Activated T-helper 17 cell treated with anti-CD3 and anti-CD28 coated beads, Interleukin-2, amount 50 U/mL, for 72 hours (primary cell): ENCODE data around the gene VSIG8. TPM values are rescaled to one million over a fixed set of nuclear protein-coding genes. Genes with fewer than 3 reads are reported as not detected.

Experiments used
- ATAC-seq: fragments of 150-1000 bp; cut with Tn5 transposase; replicated peaks from 2 replicates; pipeline ENCODE4 v1.10.0; 2021; ENCODE audit warnings: mild to moderate bottlenecking, moderate library complexity
- H3K27ac Mint-ChIP-seq: one replicate; pipeline ENCODE4 v1.8.0; 2022; ENCODE audit warnings: mixed read lengths
- H3K27me3 Mint-ChIP-seq: one replicate; pipeline ENCODE4 v1.8.0; 2022; ENCODE audit warnings: mixed read lengths
- H3K36me3 Mint-ChIP-seq: one replicate; pipeline ENCODE4 v1.8.0; 2022; ENCODE audit warnings: low read depth, mild to moderate bottlenecking, mixed read lengths
- H3K4me1 Mint-ChIP-seq: one replicate; pipeline ENCODE4 v1.8.0; 2022; ENCODE audit warnings: mixed read lengths
- H3K4me3 Mint-ChIP-seq: one replicate; pipeline ENCODE4 v1.8.0; 2022; ENCODE audit warnings: mild to moderate bottlenecking, mixed read lengths
- H3K9me3 Mint-ChIP-seq: one replicate; pipeline ENCODE4 v1.8.0; 2022; ENCODE audit warnings: mixed read lengths
- total RNA-seq, 2 donors: library from RNA; stranded (reverse); gene quantifications; one replicate each; pipeline ENCODE4 v1.2.3, GENCODE V29; 2022

VSIG8 gene
- total RNA-seq, 2 donors from 2014 or later = 0.26 TPM; not detected in 1

GRCh38 chr1:159838715-159839114 lies 23.7 kb downstream of the VSIG8 start:
- H3K27ac Mint-ChIP-seq = peak overlapping the region; percentile 55
- H3K4me1 Mint-ChIP-seq = peaks cover 6% of the 10 kb centered on the region
- H3K4me3 Mint-ChIP-seq = no peak overlapping the region
- H3K27me3 Mint-ChIP-seq = no peaks in the 10 kb centered on the region
- no peaks in the 10 kb centered on the region for H3K36me3 Mint-ChIP-seq
- ATAC-seq = peak; percentile 58
- H3K9me3 Mint-ChIP-seq = no peaks in the 10 kb centered on the region

- peaks cover 6% of the 10 kb centered on the region for H3K4me1 Mint-ChIP-seq
- no peak overlapping the region for H3K27ac Mint-ChIP-seq
- H3K4me3 Mint-ChIP-seq = no peak overlapping the region
- no peaks in the 10 kb centered on the region for H3K9me3 Mint-ChIP-seq
- no peaks in the 10 kb centered on the region for H3K36me3 Mint-ChIP-seq
- ATAC-seq = no peak
- H3K27me3 Mint-ChIP-seq = no peaks in the 10 kb centered on the region
Observed at GRCh38 chr1:159835862-159836525, 26.5 kb downstream of the VSIG8 start.

GRCh38 chr1:159835356-159835755 lies 27.1 kb downstream of the VSIG8 start:
- H3K4me3 Mint-ChIP-seq = no peak overlapping the region
- no peaks in the 10 kb centered on the region for H3K27me3 Mint-ChIP-seq
- H3K27ac Mint-ChIP-seq = no peak overlapping the region
- ATAC-seq = no peak
- H3K4me1 Mint-ChIP-seq = peaks cover 6% of the 10 kb centered on the region
- no peaks in the 10 kb centered on the region for H3K9me3 Mint-ChIP-seq
- no peaks in the 10 kb centered on the region for H3K36me3 Mint-ChIP-seq

- no peaks in the 10 kb centered on the region for H3K36me3 Mint-ChIP-seq
- H3K4me3 Mint-ChIP-seq = no peak overlapping the region
- no peaks in the 10 kb centered on the region for H3K27me3 Mint-ChIP-seq
- no peak for ATAC-seq
- H3K27ac Mint-ChIP-seq = no peak overlapping the region
- H3K9me3 Mint-ChIP-seq = no peaks in the 10 kb centered on the region
- peaks cover 1% of the 10 kb centered on the region for H3K4me1 Mint-ChIP-seq
Observed at GRCh38 chr1:159832309-159832708, 30.1 kb downstream of the VSIG8 start.

- Mint-ChIP-seq H3K9me3 (no peaks in the 10 kb centered on the region), H3K4me1 (peaks cover 8% of the 10 kb centered on the region), H3K36me3 (no peaks in the 10 kb centered on the region), H3K27me3 (no peaks in the 10 kb centered on the region), H3K27ac (no peak overlapping the region), H3K4me3 (no peak overlapping the region)
- ATAC-seq = no peak
Observed at GRCh38 chr1:159831412-159832141, 30.9 kb downstream of the VSIG8 start.

- Mint-ChIP-seq H3K27me3 (no peaks in the 10 kb centered on the region), H3K4me3 (no peak overlapping the region), H3K36me3 (no peaks in the 10 kb centered on the region), H3K9me3 (no peaks in the 10 kb centered on the region), H3K27ac (no peak overlapping the region), H3K4me1 (peaks cover 17% of the 10 kb centered on the region)
- ATAC-seq = no peak
Observed at GRCh38 chr1:159830722-159831121, 31.7 kb downstream of the VSIG8 start.

GRCh38 chr1:159829822-159830465 lies 32.5 kb downstream of the VSIG8 start:
- Mint-ChIP-seq H3K9me3 (no peaks in the 10 kb centered on the region), H3K27ac (peak overlapping the region; percentile 46), H3K36me3 (no peaks in the 10 kb centered on the region), H3K27me3 (no peaks in the 10 kb centered on the region), H3K4me3 (no peak overlapping the region), H3K4me1 (peaks cover 23% of the 10 kb centered on the region)
- ATAC-seq = no peak

GRCh38 chr1:159829273-159829634 lies 33.2 kb downstream of the VSIG8 start:
- Mint-ChIP-seq H3K4me1 (peaks cover 26% of the 10 kb centered on the region), H3K9me3 (no peaks in the 10 kb centered on the region), H3K27me3 (no peaks in the 10 kb centered on the region), H3K36me3 (no peaks in the 10 kb centered on the region), H3K27ac (no peak overlapping the region), H3K4me3 (no peak overlapping the region)
- no peak for ATAC-seq

- Mint-ChIP-seq H3K27ac (no peak overlapping the region), H3K36me3 (no peaks in the 10 kb centered on the region), H3K4me3 (no peak overlapping the region), H3K9me3 (no peaks in the 10 kb centered on the region), H3K4me1 (peaks cover 26% of the 10 kb centered on the region), H3K27me3 (no peaks in the 10 kb centered on the region)
- ATAC-seq = no peak
Observed at GRCh38 chr1:159828581-159829272, 33.7 kb downstream of the VSIG8 start.

GRCh38 chr1:159828176-159828575 lies 34.3 kb downstream of the VSIG8 start:
- H3K4me1 Mint-ChIP-seq = peaks cover 26% of the 10 kb centered on the region
- H3K36me3 Mint-ChIP-seq = no peaks in the 10 kb centered on the region
- H3K9me3 Mint-ChIP-seq = no peaks in the 10 kb centered on the region
- ATAC-seq = no peak
- H3K27ac Mint-ChIP-seq = peak overlapping the region; percentile 57
- no peak overlapping the region for H3K4me3 Mint-ChIP-seq
- no peaks in the 10 kb centered on the region for H3K27me3 Mint-ChIP-seq

- Mint-ChIP-seq H3K27me3 (no peaks in the 10 kb centered on the region), H3K4me3 (peak overlapping the region; percentile 62), H3K27ac (peak overlapping the region; percentile 57), H3K9me3 (no peaks in the 10 kb centered on the region), H3K4me1 (peaks cover 26% of the 10 kb centered on the region), H3K36me3 (no peaks in the 10 kb centered on the region)
- no peak for ATAC-seq
Observed at GRCh38 chr1:159827549-159827948, 34.9 kb downstream of the VSIG8 start.

GRCh38 chr1:159827102-159827490 lies 35.4 kb downstream of the VSIG8 start:
- ATAC-seq = no peak
- Mint-ChIP-seq H3K27ac (peak overlapping the region; percentile 57), H3K4me3 (peak overlapping the region; percentile 62), H3K9me3 (no peaks in the 10 kb centered on the region), H3K27me3 (no peaks in the 10 kb centered on the region), H3K4me1 (peaks cover 26% of the 10 kb centered on the region), H3K36me3 (no peaks in the 10 kb centered on the region)

GRCh38 chr1:159826441-159827101 lies 35.9 kb downstream of the VSIG8 start, which contains the start of gene SLAMF8:
Gene SLAMF8, plus strand, starts transcription at chr1:159826873. Its CDS starts 26 bp downstream, at chr1:159826899.
- H3K4me1 Mint-ChIP-seq = peaks cover 26% of the 10 kb centered on the region
- no peaks in the 10 kb centered on the region for H3K9me3 Mint-ChIP-seq
- no peaks in the 10 kb centered on the region for H3K27me3 Mint-ChIP-seq
- H3K27ac Mint-ChIP-seq = peak within 1 kb of the TSS; percentile 57
- H3K4me3 Mint-ChIP-seq = peak within 1 kb of the TSS; percentile 62
- ATAC-seq = peak; percentile 87
- H3K36me3 Mint-ChIP-seq = no peaks in the 10 kb centered on the region

GRCh38 chr1:159825564-159825963 lies 36.9 kb downstream of the VSIG8 start:
- ATAC-seq = peak; percentile 5
- Mint-ChIP-seq H3K27ac (no peak overlapping the region), H3K27me3 (no peaks in the 10 kb centered on the region), H3K4me1 (peaks cover 26% of the 10 kb centered on the region), H3K9me3 (no peaks in the 10 kb centered on the region), H3K36me3 (no peaks in the 10 kb centered on the region), H3K4me3 (peak overlapping the region; percentile 62)
